GM12872 (cell line): ENCODE results near the gene ZSCAN22.

Experiments
- CTCF ChIP-seq: IDR thresholded peaks from 3 replicates; pipeline ENCODE4 v1.5.1; 2011; ENCODE audit warnings: low read depth, mild to moderate bottlenecking, low read length, moderate library complexity; ENCODE audit not compliant: insufficient read depth

Gene ZSCAN22

DNA sequence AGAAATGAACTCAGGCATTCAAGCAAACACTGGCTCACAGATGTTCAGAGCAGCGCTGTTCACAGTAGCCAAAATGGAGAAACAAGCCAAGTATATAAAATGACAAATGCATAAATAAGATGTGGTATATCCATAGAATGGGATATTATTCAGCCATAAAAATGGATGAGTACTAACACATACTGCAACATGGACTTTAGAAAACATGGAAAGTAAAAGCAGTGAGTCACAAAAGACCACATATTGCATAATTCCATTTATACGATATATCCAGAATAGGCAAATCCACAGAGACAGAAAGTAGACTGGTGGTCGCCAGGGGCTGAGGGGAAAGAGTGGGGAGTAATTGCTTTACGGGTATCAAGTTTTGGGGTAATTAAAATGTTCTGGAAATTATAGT, 47.4 kb downstream of the ZSCAN22 start:
- TF ChIP-seq CTCF: no peak

GRCh38 chr19:58379246-58379645, 52.5 kb downstream of the ZSCAN22 start:
- TF ChIP-seq CTCF: no peak

DNA sequence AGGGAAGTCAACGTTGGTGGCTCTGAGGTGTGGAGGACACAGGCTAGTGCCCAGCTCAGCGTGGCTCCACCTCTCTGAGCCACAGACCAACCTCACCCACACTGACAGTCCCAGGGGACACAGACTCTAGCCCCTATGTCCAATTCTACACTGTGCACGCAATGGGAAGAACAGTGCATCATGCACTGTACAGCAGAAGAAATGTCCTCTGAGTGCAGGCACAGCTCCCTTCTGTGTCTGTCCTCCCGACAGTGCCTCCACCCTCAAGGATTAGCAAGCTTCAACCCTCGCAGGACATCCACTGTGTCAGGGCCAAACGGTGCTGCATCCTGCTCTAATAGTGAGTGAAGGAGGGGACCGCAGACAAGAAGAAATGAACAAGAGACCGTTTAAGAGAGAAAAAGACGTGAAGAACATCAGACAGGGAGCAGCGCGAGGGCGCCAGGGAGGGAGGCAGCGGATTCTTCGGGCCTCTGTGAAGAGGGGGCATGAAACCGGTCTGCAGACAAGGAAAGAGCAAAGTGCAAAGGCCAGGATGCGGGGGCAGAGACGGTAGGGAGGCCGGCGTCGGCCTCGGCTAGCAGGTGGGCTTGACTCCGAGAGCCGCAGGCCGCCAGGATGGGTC, 53.4 kb downstream of the ZSCAN22 start:
- TF ChIP-seq CTCF: no peak

DNA sequence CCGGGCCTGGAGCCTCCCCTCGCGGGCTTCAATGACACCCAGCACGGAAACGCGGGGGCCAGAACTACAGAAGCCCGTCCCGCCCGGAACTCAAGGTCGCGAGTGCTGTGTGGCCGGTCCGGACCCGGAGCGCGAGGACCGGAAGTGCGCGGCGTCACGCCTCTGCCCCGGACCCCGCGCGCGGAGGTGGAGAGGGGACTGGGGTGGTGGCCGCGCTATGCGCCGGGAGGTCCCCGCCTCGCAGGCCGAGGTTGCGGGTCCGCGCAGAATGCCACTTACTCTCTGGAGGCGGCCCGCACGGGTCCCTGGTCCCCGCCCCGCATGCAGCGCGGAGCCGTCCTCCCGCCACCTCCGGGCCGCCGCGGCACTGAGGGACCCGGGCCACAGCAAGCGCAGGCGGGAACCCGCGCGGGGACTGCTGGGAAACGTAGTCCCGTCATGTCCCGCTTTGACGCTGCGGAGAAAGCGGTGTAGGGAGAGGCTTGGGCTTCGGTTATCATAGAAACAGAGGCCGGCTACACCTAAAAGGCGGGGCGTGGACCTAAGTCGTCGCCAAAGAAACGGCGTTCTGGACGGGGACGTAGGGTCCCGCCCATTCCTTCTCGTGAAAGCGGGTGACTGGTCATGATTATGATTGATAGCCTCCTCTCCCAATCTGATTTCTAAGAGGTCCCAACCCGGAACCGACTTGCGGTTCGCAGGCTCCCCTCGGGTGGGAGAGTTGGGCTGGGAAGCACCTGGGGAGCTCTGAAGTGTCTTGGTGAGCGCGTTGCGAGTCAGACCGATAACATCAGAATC, 54.1 kb downstream of the ZSCAN22 start, which contains the start of gene ZNF837:
Gene ZNF837 (minus strand): TSS at position 369 of the 798 bp plus-strand sequence. CDS start 11,698 bp downstream, outside the sequence.
- TF ChIP-seq CTCF: no peak

- no peak for TF ChIP-seq CTCF
Observed at GRCh38 chr19:58381460-58382212, 54.8 kb downstream of the ZSCAN22 start.

DNA sequence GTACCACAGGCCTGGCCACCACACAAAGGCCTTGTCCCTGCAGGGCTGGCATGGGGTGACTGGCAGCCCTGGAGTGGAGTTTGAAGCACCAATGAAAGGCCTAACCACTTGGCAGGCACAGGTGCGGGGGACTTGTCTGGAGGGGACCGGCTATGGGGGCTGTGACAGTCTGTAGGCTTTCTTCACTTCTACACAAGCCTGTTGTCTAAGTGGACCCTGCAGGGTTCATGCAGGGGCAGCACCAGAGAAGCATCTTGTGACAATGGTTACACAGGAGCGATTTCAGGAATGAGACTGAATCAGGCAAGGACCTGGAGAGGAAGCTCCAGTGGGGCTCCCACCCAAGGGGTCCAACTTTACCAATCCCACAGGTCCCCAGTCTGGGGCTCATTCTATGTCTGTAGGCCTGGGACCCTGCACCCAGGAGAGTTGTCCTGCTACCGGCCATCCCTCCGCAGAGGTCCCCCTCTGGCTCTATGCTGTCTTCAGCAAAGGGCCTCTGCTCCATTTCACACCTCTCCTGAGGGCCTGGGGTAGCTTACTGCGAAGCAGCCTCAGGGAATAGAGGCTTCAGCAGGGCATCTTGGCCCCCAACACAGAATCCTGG, 56.3 kb downstream of the ZSCAN22 start:
- TF ChIP-seq CTCF: no peak

GRCh38 chr19:58385313-58385890, 58.6 kb downstream of the ZSCAN22 start:
- TF ChIP-seq CTCF: no peak
